Thoracic aorta (tissue), 2 donors: ENCODE measurements around the gene KDM2B. TPM values are rescaled to one million over a fixed set of nuclear protein-coding genes. Genes with fewer than 3 reads are reported as not detected.

Experiments used
- ATAC-seq: fragments of 150-250 bp; one replicate; pipeline ENCODE4 v1.8.0; 2017; ENCODE audit warnings: low read depth; ENCODE audit not compliant: insufficient number of reproducible peaks, low FRiP score
- DNase-seq: peaks from one replicate; pipeline ENCODE4 v3.0.0-alpha.2; 2020; ENCODE audit warnings: low spot score
- H3K27ac ChIP-seq, 2 donors: fragments of 200-600 bp; sonication (generic); 1 replicate in 1 of 2; 2 replicates in 1 of 2; pipeline ENCODE4 v1.5.1; 2016; ENCODE audit warnings: mild to moderate bottlenecking in 2 of 2, moderate library complexity in 2 of 2
- H3K27me3 ChIP-seq: fragments of 200-600 bp; sonication (generic); replicated peaks from 2 replicates; pipeline ENCODE4 v1.6.0; 2016; ENCODE audit warnings: mild to moderate bottlenecking; ENCODE audit not compliant: insufficient read depth
- H3K36me3 ChIP-seq: fragments of 200-600 bp; sonication (generic); one replicate; pipeline ENCODE4 v1.5.1; 2016
- H3K4me1 ChIP-seq, 2 donors: fragments of 200-600 bp; sonication (generic); 1 replicate in 1 of 2; 2 replicates in 1 of 2; pipeline versions ENCODE4 v1.5.1 to v1.6.0; 2016; ENCODE audit warnings: low read depth in 2 of 2, mild to moderate bottlenecking in 1 of 2; ENCODE audit not compliant: control insufficient read depth in 1 of 2
- H3K4me3 ChIP-seq: fragments of 200-600 bp; sonication (generic); 2 replicates; pipeline ENCODE4 v1.5.1; 2016; ENCODE audit warnings: mild to moderate bottlenecking
- H3K9me3 ChIP-seq: fragments of 200-600 bp; sonication (generic); 2 replicates; pipeline ENCODE4 v1.5.1; 2016
- total RNA-seq, 2 donors: library from RNA; depleted of rRNA; stranded (reverse); fragments of >200 nt; gene quantifications; one replicate each; pipeline versions ENCODE4 v1.1.0 to v1.2.3, GENCODE V29; 2016
- TF ChIP-seq, protein P1 (sequence below): fragments of 200-600 bp; sonication (generic); IDR thresholded peaks from one replicate; pipeline ENCODE4 v1.5.1; 2019; ENCODE audit warnings: antibody characterized with exemption

KDM2B gene
- total RNA-seq, 2 donors from 2014 or later: 15.0 to 22.5 TPM

DNA sequence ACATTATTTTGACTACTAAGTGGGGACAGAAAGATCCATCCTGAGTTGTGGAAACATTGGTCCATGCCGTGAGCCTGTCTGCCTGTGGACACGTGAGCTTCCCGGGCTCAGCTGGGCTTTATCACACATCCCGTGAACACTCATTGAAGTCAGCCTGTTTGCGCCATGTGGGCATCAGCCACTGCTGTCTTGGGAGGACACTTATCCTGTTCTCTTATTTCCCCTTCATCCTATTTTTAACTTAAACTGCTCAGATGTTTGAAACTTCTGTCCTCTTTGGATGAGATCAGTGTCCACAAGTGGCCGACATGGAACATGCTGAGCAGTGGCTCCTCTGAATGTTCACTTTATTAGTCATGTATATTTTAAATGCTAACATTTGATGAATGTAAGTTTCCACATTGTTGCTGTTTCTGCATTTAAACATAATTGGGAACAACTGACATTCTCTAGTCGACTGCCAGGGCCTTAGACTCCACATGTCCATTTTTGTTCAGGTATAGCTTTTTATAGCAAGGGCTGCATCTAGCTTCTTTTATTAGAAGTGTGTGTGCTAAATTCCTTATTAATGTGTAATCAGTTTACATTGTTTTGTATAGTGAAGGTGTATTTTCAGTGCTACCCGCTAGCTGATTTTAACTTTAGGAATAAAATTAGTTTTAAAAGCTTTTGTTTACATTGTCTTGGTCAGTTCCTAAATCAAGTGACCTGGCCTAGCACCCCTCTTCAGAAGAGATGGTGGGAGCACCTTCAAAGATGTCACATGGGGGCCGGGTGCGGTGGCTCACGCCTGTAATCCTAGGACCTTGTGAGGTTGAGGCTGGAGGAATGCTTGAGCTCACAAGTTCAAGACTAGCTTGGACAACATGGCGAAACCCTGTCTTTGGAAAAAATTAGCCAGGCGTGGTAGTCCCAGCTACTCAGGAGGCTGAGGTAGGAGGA lies 156.9 kb downstream of the KDM2B start:
- H3K4me3 ChIP-seq: no peak overlapping the region
- peaks cover 62% of the 10 kb centered on the region for H3K36me3 ChIP-seq
- no peaks in the 10 kb centered on the region for H3K9me3 ChIP-seq
- H3K4me1 ChIP-seq: no peaks in the 10 kb centered on the region
- ATAC-seq (no peak), DNase-seq (no peak)
- TF ChIP-seq, protein P1, sequence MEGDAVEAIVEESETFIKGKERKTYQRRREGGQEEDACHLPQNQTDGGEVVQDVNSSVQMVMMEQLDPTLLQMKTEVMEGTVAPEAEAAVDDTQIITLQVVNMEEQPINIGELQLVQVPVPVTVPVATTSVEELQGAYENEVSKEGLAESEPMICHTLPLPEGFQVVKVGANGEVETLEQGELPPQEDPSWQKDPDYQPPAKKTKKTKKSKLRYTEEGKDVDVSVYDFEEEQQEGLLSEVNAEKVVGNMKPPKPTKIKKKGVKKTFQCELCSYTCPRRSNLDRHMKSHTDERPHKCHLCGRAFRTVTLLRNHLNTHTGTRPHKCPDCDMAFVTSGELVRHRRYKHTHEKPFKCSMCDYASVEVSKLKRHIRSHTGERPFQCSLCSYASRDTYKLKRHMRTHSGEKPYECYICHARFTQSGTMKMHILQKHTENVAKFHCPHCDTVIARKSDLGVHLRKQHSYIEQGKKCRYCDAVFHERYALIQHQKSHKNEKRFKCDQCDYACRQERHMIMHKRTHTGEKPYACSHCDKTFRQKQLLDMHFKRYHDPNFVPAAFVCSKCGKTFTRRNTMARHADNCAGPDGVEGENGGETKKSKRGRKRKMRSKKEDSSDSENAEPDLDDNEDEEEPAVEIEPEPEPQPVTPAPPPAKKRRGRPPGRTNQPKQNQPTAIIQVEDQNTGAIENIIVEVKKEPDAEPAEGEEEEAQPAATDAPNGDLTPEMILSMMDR: no peak
- no peak overlapping the region for H3K27ac ChIP-seq
- H3K27me3 ChIP-seq: no peaks in the 10 kb centered on the region

DNA sequence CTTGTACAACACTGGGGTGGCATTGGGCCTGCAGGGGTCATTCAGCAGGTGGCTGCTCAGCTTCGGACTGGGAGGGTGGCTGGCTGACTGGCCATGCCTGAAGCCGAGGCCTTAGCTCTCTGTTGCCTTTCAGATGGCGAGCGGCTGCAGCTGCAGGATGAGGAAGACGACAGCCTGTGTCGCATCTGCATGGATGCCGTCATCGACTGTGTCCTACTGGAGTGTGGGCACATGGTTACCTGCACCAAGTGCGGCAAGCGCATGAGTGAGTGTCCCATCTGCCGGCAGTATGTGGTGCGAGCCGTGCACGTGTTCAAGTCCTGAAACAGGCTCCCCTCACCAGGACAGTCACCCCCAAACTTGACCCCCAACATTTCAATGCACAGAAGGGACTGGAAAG lies 157.6 kb downstream of the KDM2B start:
- H3K27me3 ChIP-seq: no peaks in the 10 kb centered on the region
- TF ChIP-seq, protein P1: no peak
- ATAC-seq: no peak
- DNase-seq: no peak
- no peak overlapping the region for H3K27ac ChIP-seq
- H3K4me3 ChIP-seq: no peak overlapping the region
- H3K9me3 ChIP-seq: no peaks in the 10 kb centered on the region
- H3K4me1 ChIP-seq: no peaks in the 10 kb centered on the region
- H3K36me3 ChIP-seq: peaks cover 62% of the 10 kb centered on the region

DNA sequence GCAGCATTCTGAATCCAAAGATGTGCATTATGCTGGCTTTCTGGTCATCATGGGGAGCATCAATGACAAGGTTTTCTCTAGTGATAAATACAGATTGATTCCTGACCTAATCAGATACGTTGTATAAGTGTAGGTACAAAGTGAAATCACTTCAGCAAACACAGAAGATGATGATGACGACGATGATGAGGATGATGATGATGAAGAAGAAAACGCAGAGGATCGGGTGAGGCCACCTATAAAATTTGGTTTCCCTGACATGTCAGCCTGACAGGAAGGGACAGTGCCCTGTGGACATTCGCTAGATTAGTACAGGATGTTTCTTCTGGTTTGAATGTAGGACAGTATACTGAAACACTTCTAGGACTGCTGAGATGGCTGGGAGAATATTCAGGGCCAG lies 160.7 kb downstream of the KDM2B start:
- Histone ChIP-seq H3K4me1 (no peaks in the 10 kb centered on the region), H3K36me3 (peaks cover 42% of the 10 kb centered on the region), H3K4me3 (no peak overlapping the region), H3K27ac (no peak overlapping the region), H3K27me3 (no peaks in the 10 kb centered on the region), H3K9me3 (no peaks in the 10 kb centered on the region)
- ATAC-seq (no peak), DNase-seq (no peak)
- TF ChIP-seq, protein P1: no peak

DNA sequence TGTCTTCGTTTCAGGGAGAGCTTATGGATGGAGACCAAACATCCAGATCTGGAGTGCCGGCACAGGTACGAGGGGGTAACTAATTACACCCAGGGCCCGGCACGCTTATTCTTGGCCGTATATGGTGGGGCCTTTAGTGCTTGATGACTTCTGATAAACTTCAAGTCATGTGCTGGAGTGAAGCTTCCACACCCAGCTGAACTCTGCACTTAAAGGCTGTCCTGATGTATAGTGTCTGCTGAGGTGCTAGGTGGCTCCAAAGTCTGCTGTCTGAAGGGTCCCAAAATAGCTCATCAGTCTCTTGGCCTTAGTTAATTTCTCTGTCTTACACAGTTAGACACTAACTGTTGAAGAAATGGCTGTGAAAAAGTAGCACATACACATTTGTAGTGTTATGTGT lies 163.0 kb downstream of the KDM2B start:
- peaks cover 25% of the 10 kb centered on the region for H3K36me3 ChIP-seq
- ATAC-seq (no peak), DNase-seq (no peak)
- TF ChIP-seq, protein P1: no peak
- no peaks in the 10 kb centered on the region for H3K27me3 ChIP-seq
- H3K9me3 ChIP-seq: no peaks in the 10 kb centered on the region
- no peak overlapping the region for H3K27ac ChIP-seq
- no peak overlapping the region for H3K4me3 ChIP-seq
- H3K4me1 ChIP-seq: no peaks in the 10 kb centered on the region

DNA sequence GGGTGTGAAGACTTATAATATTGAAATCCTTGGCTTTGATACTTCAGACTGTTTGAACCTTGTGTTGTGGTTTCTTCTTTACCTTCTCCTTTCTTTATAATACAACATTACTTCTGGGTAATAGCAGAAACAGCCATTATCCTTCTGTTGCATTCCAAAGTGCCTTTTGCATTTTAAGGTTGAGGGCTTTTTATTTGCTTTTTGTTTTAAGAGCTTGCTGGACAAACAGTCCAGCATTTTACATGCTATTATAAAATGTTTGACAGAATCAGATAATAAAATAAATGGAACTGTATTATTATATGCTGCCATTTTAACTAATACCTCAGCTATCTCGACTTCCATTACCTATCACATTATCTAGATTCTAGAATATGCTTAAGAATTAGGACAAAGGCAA lies 166.9 kb downstream of the KDM2B start:
- TF ChIP-seq, protein P1: no peak

More for the DNA sequence above, 166.9 kb downstream of the KDM2B start:
- Histone ChIP-seq H3K4me1 (no peaks in the 10 kb centered on the region), H3K27me3 (no peaks in the 10 kb centered on the region), H3K36me3 (peaks cover 4% of the 10 kb centered on the region), H3K4me3 (no peak overlapping the region), H3K27ac (no peak overlapping the region), H3K9me3 (no peaks in the 10 kb centered on the region)
- DNase-seq (no peak), ATAC-seq (no peak)
